ENCODE results near the gene KRTAP22-1. TPM values are rescaled to one million over a fixed set of nuclear protein-coding genes. Genes with fewer than 3 reads are reported as not detected.

The KRTAP22-1 gene
- total RNA-seq, 1 experiment from 2014 or later: not detected

- POLR2A ChIA-PET (ENCODE audit: low non-redundant PET): no interaction called here
These were observed 10.6 kb upstream of the KRTAP22-1 start, which contains the start of gene KRTAP22-2 for GRCh38 chr21:30590297-30590696. KRTAP22-2 (minus strand) TSS chr21:30590397.

GRCh38 chr21:30592140-30592539 is 8.7 kb upstream of the KRTAP22-1 start, which contains the start of gene KRTAP6-3:
KRTAP6-3 (plus strand) TSS chr21:30592440; CDS start chr21:30592446, 6 bp downstream.
- H3K36me3 ChIP-seq (ENCODE audit: insufficient read depth, low read length, poor library complexity, severe bottlenecking): no peaks in the 10 kb centered on the region
- no TSS peak for BruUV-seq (replicated peaks)
- no peak for DNase-seq (ENCODE audit: low spot score)
- ChIA-PET CTCF (no interaction called here), POLR2A (ENCODE audit: low non-redundant PET) (no interaction called here)
- H3K4me3 ChIP-seq (ENCODE audit: low read depth, low read length, poor library complexity, severe bottlenecking): no peak within 1 kb of the TSS
- no peak for TF ChIP-seq EZH2 (IDR thresholded peaks at IDR 0.05; ENCODE audit: borderline replicate concordance, low read depth, low read length, poor library complexity, severe bottlenecking)
- TF ChIP-seq, protein P1, sequence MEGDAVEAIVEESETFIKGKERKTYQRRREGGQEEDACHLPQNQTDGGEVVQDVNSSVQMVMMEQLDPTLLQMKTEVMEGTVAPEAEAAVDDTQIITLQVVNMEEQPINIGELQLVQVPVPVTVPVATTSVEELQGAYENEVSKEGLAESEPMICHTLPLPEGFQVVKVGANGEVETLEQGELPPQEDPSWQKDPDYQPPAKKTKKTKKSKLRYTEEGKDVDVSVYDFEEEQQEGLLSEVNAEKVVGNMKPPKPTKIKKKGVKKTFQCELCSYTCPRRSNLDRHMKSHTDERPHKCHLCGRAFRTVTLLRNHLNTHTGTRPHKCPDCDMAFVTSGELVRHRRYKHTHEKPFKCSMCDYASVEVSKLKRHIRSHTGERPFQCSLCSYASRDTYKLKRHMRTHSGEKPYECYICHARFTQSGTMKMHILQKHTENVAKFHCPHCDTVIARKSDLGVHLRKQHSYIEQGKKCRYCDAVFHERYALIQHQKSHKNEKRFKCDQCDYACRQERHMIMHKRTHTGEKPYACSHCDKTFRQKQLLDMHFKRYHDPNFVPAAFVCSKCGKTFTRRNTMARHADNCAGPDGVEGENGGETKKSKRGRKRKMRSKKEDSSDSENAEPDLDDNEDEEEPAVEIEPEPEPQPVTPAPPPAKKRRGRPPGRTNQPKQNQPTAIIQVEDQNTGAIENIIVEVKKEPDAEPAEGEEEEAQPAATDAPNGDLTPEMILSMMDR (conservative IDR thresholded peaks at IDR 0.05; ENCODE audit: low read depth, low read length): no peak
- intact Hi-C loops (cut with micrococcal nuclease; ENCODE audit: unreplicated experiment): no loop called here
- H3K27me3 ChIP-seq (replicated peaks; ENCODE audit: insufficient read depth, low read depth, low read length, poor library complexity): no peaks in the 10 kb centered on the region
- H3K4me1 ChIP-seq (ENCODE audit: insufficient read depth, low read length, poor library complexity, severe bottlenecking): no peaks in the 10 kb centered on the region
- no peak within 1 kb of the TSS for H3K27ac ChIP-seq (ENCODE audit: low read depth, low read length, poor library complexity, severe bottlenecking)
- H3K9me3 ChIP-seq (ENCODE audit: low read depth, low read length, poor library complexity, severe bottlenecking): no peaks in the 10 kb centered on the region

More at GRCh38 chr21:30590297-30590696, 10.6 kb upstream of the KRTAP22-1 start, which contains the start of gene KRTAP22-2:
- TF ChIP-seq EZH2 (IDR thresholded peaks at IDR 0.05; ENCODE audit: borderline replicate concordance, low read depth, low read length, poor library complexity, severe bottlenecking): no peak
- TF ChIP-seq, protein P1 (conservative IDR thresholded peaks at IDR 0.05; ENCODE audit: low read depth, low read length): no peak
- no peaks in the 10 kb centered on the region for H3K9me3 ChIP-seq (ENCODE audit: low read depth, low read length, poor library complexity, severe bottlenecking)
- H3K27ac ChIP-seq (ENCODE audit: low read depth, low read length, poor library complexity, severe bottlenecking): no peak within 1 kb of the TSS
- CTCF ChIA-PET: no interaction called here
- no peak within 1 kb of the TSS for H3K4me3 ChIP-seq (ENCODE audit: low read depth, low read length, poor library complexity, severe bottlenecking)
- no peaks in the 10 kb centered on the region for H3K36me3 ChIP-seq (ENCODE audit: insufficient read depth, low read length, poor library complexity, severe bottlenecking)
- DNase-seq (ENCODE audit: low spot score): no peak
- H3K4me1 ChIP-seq (ENCODE audit: insufficient read depth, low read length, poor library complexity, severe bottlenecking): no peaks in the 10 kb centered on the region
- intact Hi-C loops (cut with micrococcal nuclease; ENCODE audit: unreplicated experiment): no loop called here
- no TSS peak for BruUV-seq (replicated peaks)
- no peaks in the 10 kb centered on the region for H3K27me3 ChIP-seq (replicated peaks; ENCODE audit: insufficient read depth, low read depth, low read length, poor library complexity)

DNA sequence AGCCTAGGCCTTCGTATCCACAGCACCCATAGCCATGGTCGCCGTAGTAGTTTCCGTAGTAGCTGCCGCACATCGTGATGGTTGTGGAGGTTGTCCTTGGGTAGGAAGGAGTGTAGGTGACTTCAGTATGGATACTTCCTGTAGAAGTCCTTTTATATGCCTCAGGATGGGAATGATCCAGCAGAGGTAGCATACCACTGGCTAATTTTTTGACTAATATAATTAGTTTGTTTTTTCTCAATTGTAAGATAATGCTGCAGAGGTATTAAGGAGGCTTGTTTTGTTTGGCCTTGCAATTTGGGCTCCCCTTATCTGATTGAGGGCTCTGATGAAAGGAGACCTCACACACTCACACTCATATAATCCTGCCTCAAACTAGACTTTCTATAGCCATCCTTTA is 2.1 kb upstream of the KRTAP22-1 start, which contains the start of gene KRTAP6-2:
Gene KRTAP6-2, minus strand, starts transcription at position 101 of the 400 bp plus-strand sequence. Its CDS starts 28 bp downstream, at position 73.
- no peak within 1 kb of the TSS for H3K27ac ChIP-seq (ENCODE audit: low read depth, low read length, poor library complexity, severe bottlenecking)
- intact Hi-C loops (cut with micrococcal nuclease; ENCODE audit: unreplicated experiment): no loop called here
- H3K36me3 ChIP-seq (ENCODE audit: insufficient read depth, low read length, poor library complexity, severe bottlenecking): no peaks in the 10 kb centered on the region
- BruUV-seq (replicated peaks): no TSS peak
- ChIA-PET POLR2A (ENCODE audit: low non-redundant PET) (no interaction called here), CTCF (no interaction called here)
- no peak for TF ChIP-seq EZH2 (IDR thresholded peaks at IDR 0.05; ENCODE audit: borderline replicate concordance, low read depth, low read length, poor library complexity, severe bottlenecking)
- TF ChIP-seq, protein P1 (conservative IDR thresholded peaks at IDR 0.05; ENCODE audit: low read depth, low read length): no peak
- peaks cover 10% of the 10 kb centered on the region for H3K9me3 ChIP-seq (ENCODE audit: low read depth, low read length, poor library complexity, severe bottlenecking)
- no peaks in the 10 kb centered on the region for H3K27me3 ChIP-seq (replicated peaks; ENCODE audit: insufficient read depth, low read depth, low read length, poor library complexity)
- no peak for DNase-seq (ENCODE audit: low spot score)
- H3K4me1 ChIP-seq (ENCODE audit: insufficient read depth, low read length, poor library complexity, severe bottlenecking): no peaks in the 10 kb centered on the region
- no peak within 1 kb of the TSS for H3K4me3 ChIP-seq (ENCODE audit: low read depth, low read length, poor library complexity, severe bottlenecking)

All from A673 (cell line).